SK-N-SH treated with all-trans-retinoic acid at 6 μM for 48 hours (cell line): ENCODE measurements around the gene SFRP4.

ENCODE experiments used
- ATAC-seq: fragments of 200-7000 bp; cut with Tn5 transposase; 3 replicates; pipeline ENCODE4 v1.9.1; 2020; ENCODE audit warnings: mild to moderate bottlenecking, moderate library complexity
- ARNTL ChIP-seq: fragments of 450-650 bp; formaldehyde crosslinking; IDR thresholded peaks from 2 replicates; pipeline ENCODE4 v1.5.0; 2020; ENCODE audit warnings: low read depth, mild to moderate bottlenecking, moderate library complexity, borderline replicate concordance
- BACH2 ChIP-seq: fragments of 250-450 bp; sonication (Bioruptor Pico); IDR thresholded peaks from 2 replicates; pipeline ENCODE4 v1.9.0; 2021; ENCODE audit warnings: mild to moderate bottlenecking, borderline replicate concordance
- CREB5 ChIP-seq: fragments of 250-450 bp; sonication (Bioruptor Pico); IDR thresholded peaks from 2 replicates; pipeline ENCODE4 v1.5.1; 2020; ENCODE audit warnings: low read depth, mild to moderate bottlenecking, moderate library complexity
- CSDC2 ChIP-seq: fragments of 250-450 bp; sonication (Bioruptor Pico); IDR thresholded peaks from 2 replicates; pipeline ENCODE4 v1.5.0; 2020; ENCODE audit warnings: mild to moderate bottlenecking, moderate library complexity
- ESRRG ChIP-seq: fragments of 250-450 bp; sonication (Bioruptor Pico); IDR thresholded peaks from 2 replicates; pipeline ENCODE4 v1.6.1; 2021; ENCODE audit warnings: mild to moderate bottlenecking
- GLIS3 ChIP-seq: fragments of 250-450 bp; sonication (Bioruptor Pico); IDR thresholded peaks from 2 replicates; pipeline ENCODE4 v1.5.0; 2020; ENCODE audit warnings: mild to moderate bottlenecking, moderate library complexity
- ISL1 ChIP-seq: fragments of 250-450 bp; sonication (Bioruptor Pico); IDR thresholded peaks from 2 replicates; pipeline ENCODE4 v2.1.2; 2022; ENCODE audit warnings: mild to moderate bottlenecking, moderate library complexity
- OSR1 ChIP-seq: fragments of 250-450 bp; sonication (Bioruptor Pico); IDR thresholded peaks from 2 replicates; pipeline ENCODE4 v1.8.0; 2022; ENCODE audit warnings: moderate library complexity, mild to moderate bottlenecking, inconsistent platforms
- PATZ1 ChIP-seq: fragments of 250-450 bp; sonication (Bioruptor Pico); IDR thresholded peaks from 2 replicates; pipeline ENCODE4 v1.8.0; 2020; ENCODE audit warnings: mild to moderate bottlenecking, moderate library complexity, borderline replicate concordance
- POU6F1 ChIP-seq: fragments of 250-450 bp; sonication (Bioruptor Pico); IDR thresholded peaks from 2 replicates; pipeline ENCODE4 v1.8.0; 2021; ENCODE audit warnings: low read depth, mild to moderate bottlenecking, moderate library complexity, borderline replicate concordance
- PPARA ChIP-seq: fragments of 250-450 bp; sonication (Bioruptor Pico); IDR thresholded peaks from 2 replicates; pipeline ENCODE4 v1.5.0; 2020; ENCODE audit warnings: mild to moderate bottlenecking, borderline replicate concordance
- SNAI2 ChIP-seq: fragments of 250-450 bp; sonication (Bioruptor Pico); IDR thresholded peaks from 2 replicates; pipeline ENCODE4 v1.5.0; 2020; ENCODE audit warnings: mild to moderate bottlenecking, moderate library complexity
- TCF4 ChIP-seq: fragments of 250-450 bp; sonication (Bioruptor Pico); IDR thresholded peaks from 2 replicates; pipeline ENCODE4 v1.8.0; 2021; ENCODE audit warnings: mild to moderate bottlenecking, moderate library complexity, borderline replicate concordance
- TOX ChIP-seq: fragments of 250-450 bp; sonication (Bioruptor Pico); IDR thresholded peaks from 2 replicates; pipeline ENCODE4 v1.8.0; 2021; ENCODE audit warnings: mild to moderate bottlenecking, moderate library complexity, borderline replicate concordance
- TSHZ2 ChIP-seq: fragments of 250-450 bp; sonication (Bioruptor Pico); IDR thresholded peaks from 2 replicates; pipeline ENCODE4 v1.5.0; 2020; ENCODE audit warnings: mild to moderate bottlenecking, moderate library complexity
- ZC3H10 ChIP-seq: fragments of 250-450 bp; sonication (Bioruptor Pico); IDR thresholded peaks from 2 replicates; pipeline ENCODE4 v1.5.1; 2021; ENCODE audit warnings: mild to moderate bottlenecking, moderate library complexity
- ZFP30 ChIP-seq: fragments of 450-650 bp; formaldehyde crosslinking; IDR thresholded peaks from 2 replicates; pipeline ENCODE4 v1.5.0; 2022; ENCODE audit warnings: mild to moderate bottlenecking, moderate library complexity
- ZNF565 ChIP-seq: fragments of 450-650 bp; formaldehyde crosslinking; conservative IDR thresholded peaks from 2 replicates; pipeline ENCODE4 v1.5.0; 2020; ENCODE audit warnings: low read depth, mild to moderate bottlenecking, moderate library complexity
- ZNF8 ChIP-seq: fragments of 450-650 bp; formaldehyde crosslinking; IDR thresholded peaks from 2 replicates; pipeline ENCODE4 v1.5.0; 2020; ENCODE audit warnings: mild to moderate bottlenecking, moderate library complexity

Gene SFRP4

GRCh38 chr7:37893359-37893758 is 23.3 kb downstream of the SFRP4 start:
- TF ChIP-seq PATZ1 (CRISPR knock-in tag) = no peak
- TF ChIP-seq TSHZ2 (CRISPR knock-in tag) = no peak
- TF ChIP-seq SNAI2 (CRISPR knock-in tag) = no peak
- no peak for TF ChIP-seq ZNF565 (CRISPR knock-in tag)
- TF ChIP-seq CSDC2 = no peak
- no peak for TF ChIP-seq ZC3H10 (CRISPR knock-in tag)
- no peak for TF ChIP-seq TCF4
- no peak for TF ChIP-seq TOX
- no peak for TF ChIP-seq ZFP30 (CRISPR knock-in tag)
- TF ChIP-seq PPARA (CRISPR knock-in tag) = no peak
- TF ChIP-seq BACH2 (CRISPR knock-in tag) = no peak
- no peak for TF ChIP-seq GLIS3
- no peak for TF ChIP-seq CREB5 (CRISPR knock-in tag)
- no peak for TF ChIP-seq ARNTL (CRISPR knock-in tag)
- no peak for TF ChIP-seq OSR1
- TF ChIP-seq ISL1 = no peak
- TF ChIP-seq ESRRG (CRISPR knock-in tag) = no peak
- TF ChIP-seq ZNF8 (CRISPR knock-in tag) = no peak
- TF ChIP-seq POU6F1 (CRISPR knock-in tag) = no peak
- ATAC-seq = no peak

- TF ChIP-seq OSR1 = no peak
- no peak for TF ChIP-seq TSHZ2 (CRISPR knock-in tag)
- no peak for TF ChIP-seq BACH2 (CRISPR knock-in tag)
- no peak for TF ChIP-seq PPARA (CRISPR knock-in tag)
- no peak for TF ChIP-seq ZNF8 (CRISPR knock-in tag)
- no peak for TF ChIP-seq SNAI2 (CRISPR knock-in tag)
- TF ChIP-seq TOX = no peak
- no peak for TF ChIP-seq TCF4
- TF ChIP-seq, all 23 proteins: peak for 0
- no peak for ATAC-seq
Measured at GRCh38 chr7:37882086-37882485, 34.5 kb downstream of the SFRP4 start.
